Sigmoid colon (tissue), 7 donors: ENCODE results near the gene SUSD2. TPM values are rescaled to one million over a fixed set of nuclear protein-coding genes. Genes with fewer than 3 reads are reported as not detected.
A peak's percentile ranks its signal among the peaks of the same experiment; 100 is the strongest.

ENCODE experiments used
- DNase-seq: peaks from one replicate; pipeline ENCODE4 v3.0.0-alpha.2; 2019
- H3K27ac ChIP-seq, 4 donors: fragments of 200-600 bp; sonication (generic); one replicate each; pipeline ENCODE4 v1.5.1; 2016 to 2019; ENCODE audit warnings: mild to moderate bottlenecking in 1 of 4
- H3K27me3 ChIP-seq, 3 donors: fragments of 200-600 bp; sonication (generic); one replicate each; pipeline ENCODE4 v1.5.1; 2019; ENCODE audit warnings: mild to moderate bottlenecking in 1 of 3
- H3K36me3 ChIP-seq, 4 donors: fragments of 200-600 bp; sonication (generic); one replicate each; pipeline ENCODE4 v1.5.1; 2016 to 2019
- H3K4me1 ChIP-seq, 4 donors: fragments of 200-600 bp; sonication (generic); one replicate each; pipeline ENCODE4 v1.5.1; 2017 to 2019
- H3K4me3 ChIP-seq, 4 donors: fragments of 200-600 bp; sonication (generic); one replicate each; pipeline ENCODE4 v1.5.1; 2017 to 2019; ENCODE audit warnings: mild to moderate bottlenecking in 2 of 4, moderate library complexity in 1 of 4
- H3K9me3 ChIP-seq, 4 donors: fragments of 200-600 bp in 3 of 4; sonication (generic) in 3 of 4; one replicate each; pipeline versions ENCODE4 v1.5.1 to v1.6.1; 2013 to 2019
- EP300 ChIP-seq, 4 donors: sonication (generic); formaldehyde crosslinking; IDR thresholded peaks; one replicate each; pipeline ENCODE4 v1.6.1; 2017; ENCODE audit warnings: antibody characterized with exemption in 4 of 4
- POLR2A ChIP-seq, 2 donors: fragments of 450-650 bp; IDR thresholded peaks; one replicate each; pipeline ENCODE4 v1.6.1; 2016; ENCODE audit warnings: antibody characterized with exemption in 2 of 2, mild to moderate bottlenecking in 2 of 2, moderate library complexity in 2 of 2
- POLR2AphosphoS5 ChIP-seq, 4 donors: sonication (generic); formaldehyde crosslinking; IDR thresholded peaks; one replicate each; pipeline ENCODE4 v1.6.1; 2017; ENCODE audit warnings: antibody characterized with exemption in 4 of 4
- WGBS, 2 donors: extraction: QIAGEN DNeasy Blood & Tissue Kit; methylation state at CpG; one replicate each; pipeline ENCODE4 v1.1.7; 2013; 5-methylcytosine and 5-hydroxymethylcytosine counted together
- intact Hi-C: fragments of 100-400 bp; cut with DNase I; formaldehyde crosslinking; loops from one replicate; pipeline ENCODE4 v1.15.1; 2023
- polyA plus RNA-seq, 3 donors: library from polyadenylated mRNA; stranded (reverse); fragments of 200-250 nt; gene quantifications; one replicate each; pipeline ENCODE4 v1.2.3, GENCODE V29; 2013
- total RNA-seq, 4 donors: library from RNA; depleted of rRNA; stranded (reverse); fragments of >200 nt; gene quantifications; one replicate each; pipeline ENCODE4 v1.1.0, GENCODE V29; 2016
- TF ChIP-seq, protein P1 (sequence below), 4 experiments: fragments of 450-650 bp in 3 of 4; fragments of 200-600 bp in 1 of 4; IDR thresholded peaks; one replicate each; pipeline ENCODE4 v1.5.1; 2016 to 2019; ENCODE audit warnings: antibody characterized with exemption in 4 of 4, mild to moderate bottlenecking in 3 of 4, moderate library complexity in 2 of 4
- donor health status: healthy with polysubstance abuse.
- donor health status: Bipolar disorder and iron deficiency.
- donor health status: healthy.

The SUSD2 gene
- total and polyA plus RNA-seq, 7 donors, result 1.2 to 8.6 (median 3.0) TPM; not detected in 2

DNA sequence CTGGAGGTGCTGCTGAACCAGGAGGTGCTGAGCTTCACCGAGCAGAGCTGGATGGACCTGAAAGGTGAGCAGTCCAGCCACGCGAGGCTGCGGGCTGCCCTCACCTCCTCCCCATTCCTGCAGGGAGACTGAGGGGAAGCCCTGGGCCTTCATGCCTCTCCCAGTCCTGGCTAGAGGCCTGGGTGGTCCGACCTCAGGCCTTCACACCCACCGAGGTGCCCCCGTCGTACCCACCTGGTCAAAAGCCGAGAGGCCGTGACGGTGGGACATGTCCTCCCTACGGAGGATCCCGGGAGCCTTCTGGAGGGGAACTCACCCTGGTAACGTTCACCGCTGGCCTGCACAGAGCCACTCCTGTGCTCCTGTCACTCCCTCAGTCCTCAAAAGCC lies 5.1 kb downstream of the SUSD2 start:
- 85 to 93% methylated on average over 15 of the region's 15 CpGs for WGBS, 2 donors
- intact Hi-C loops, result no loop called here
- H3K36me3 ChIP-seq, result peaks cover 0 to 5% (median 0%) of the 10 kb centered on the region in 4 donors
- no peak overlapping the region for H3K4me3 ChIP-seq
- no peaks in the 10 kb centered on the region for H3K27me3 ChIP-seq
- H3K4me1 ChIP-seq, result peaks cover 0 to 36% (median 25%) of the 10 kb centered on the region in 4 donors
- peak; percentile 55 for DNase-seq
- H3K9me3 ChIP-seq, result no peaks in the 10 kb centered on the region
- no peak for TF ChIP-seq POLR2AphosphoS5 (IDR thresholded peaks at IDR 0.05)
- TF ChIP-seq EP300 (IDR thresholded peaks at IDR 0.05), result no peak
- TF ChIP-seq, protein P1, sequence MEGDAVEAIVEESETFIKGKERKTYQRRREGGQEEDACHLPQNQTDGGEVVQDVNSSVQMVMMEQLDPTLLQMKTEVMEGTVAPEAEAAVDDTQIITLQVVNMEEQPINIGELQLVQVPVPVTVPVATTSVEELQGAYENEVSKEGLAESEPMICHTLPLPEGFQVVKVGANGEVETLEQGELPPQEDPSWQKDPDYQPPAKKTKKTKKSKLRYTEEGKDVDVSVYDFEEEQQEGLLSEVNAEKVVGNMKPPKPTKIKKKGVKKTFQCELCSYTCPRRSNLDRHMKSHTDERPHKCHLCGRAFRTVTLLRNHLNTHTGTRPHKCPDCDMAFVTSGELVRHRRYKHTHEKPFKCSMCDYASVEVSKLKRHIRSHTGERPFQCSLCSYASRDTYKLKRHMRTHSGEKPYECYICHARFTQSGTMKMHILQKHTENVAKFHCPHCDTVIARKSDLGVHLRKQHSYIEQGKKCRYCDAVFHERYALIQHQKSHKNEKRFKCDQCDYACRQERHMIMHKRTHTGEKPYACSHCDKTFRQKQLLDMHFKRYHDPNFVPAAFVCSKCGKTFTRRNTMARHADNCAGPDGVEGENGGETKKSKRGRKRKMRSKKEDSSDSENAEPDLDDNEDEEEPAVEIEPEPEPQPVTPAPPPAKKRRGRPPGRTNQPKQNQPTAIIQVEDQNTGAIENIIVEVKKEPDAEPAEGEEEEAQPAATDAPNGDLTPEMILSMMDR (IDR thresholded peaks at IDR 0.05), result no peak
- no peak for TF ChIP-seq POLR2A (IDR thresholded peaks at IDR 0.05)
- no peak overlapping the region for H3K27ac ChIP-seq

GRCh38 chr22:24186892-24187670 lies 5.8 kb downstream of the SUSD2 start:
- Histone ChIP-seq H3K4me3 (no peak overlapping the region), H3K36me3 (peaks cover 0 to 5% (median 0%) of the 10 kb centered on the region in 4 donors), H3K27ac (no peak overlapping the region), H3K27me3 (no peaks in the 10 kb centered on the region), H3K4me1 (peaks cover 0 to 28% (median 18%) of the 10 kb centered on the region in 4 donors), H3K9me3 (no peaks in the 10 kb centered on the region)
- DNase-seq, result peak; percentile 62
- no peak for TF ChIP-seq POLR2A (IDR thresholded peaks at IDR 0.05)
- no peak for TF ChIP-seq POLR2AphosphoS5 (IDR thresholded peaks at IDR 0.05)
- TF ChIP-seq EP300 (IDR thresholded peaks at IDR 0.05), result no peak
- TF ChIP-seq, protein P1 (IDR thresholded peaks at IDR 0.05), result no peak
- 85 to 91% methylated on average over 34 of the region's 34 CpGs for WGBS, 2 donors
- intact Hi-C loops, result no loop called here

GRCh38 chr22:24187731-24188644 lies 6.7 kb downstream of the SUSD2 start:
- H3K36me3 ChIP-seq, result peaks cover 0 to 5% (median 0%) of the 10 kb centered on the region in 4 donors
- H3K27me3 ChIP-seq, result no peaks in the 10 kb centered on the region
- intact Hi-C loops, result loop anchor here (2.0 kb wide), 1 partner anchor 59 kb away; no protein-coding TSS in a partner anchor
- 83 to 94% methylated on average over 37 of the region's 37 CpGs for WGBS, 2 donors
- TF ChIP-seq POLR2AphosphoS5 (IDR thresholded peaks at IDR 0.05) (no peak), EP300 (IDR thresholded peaks at IDR 0.05) (no peak), POLR2A (IDR thresholded peaks at IDR 0.05) (no peak)
- TF ChIP-seq, protein P1 (IDR thresholded peaks at IDR 0.05), result no peak
- peaks cover 0 to 20% (median 11%) of the 10 kb centered on the region in 4 donors for H3K4me1 ChIP-seq
- H3K9me3 ChIP-seq, result no peaks in the 10 kb centered on the region
- H3K4me3 ChIP-seq, result no peak overlapping the region
- no peak overlapping the region for H3K27ac ChIP-seq
- peak; percentile 59 for DNase-seq

DNA sequence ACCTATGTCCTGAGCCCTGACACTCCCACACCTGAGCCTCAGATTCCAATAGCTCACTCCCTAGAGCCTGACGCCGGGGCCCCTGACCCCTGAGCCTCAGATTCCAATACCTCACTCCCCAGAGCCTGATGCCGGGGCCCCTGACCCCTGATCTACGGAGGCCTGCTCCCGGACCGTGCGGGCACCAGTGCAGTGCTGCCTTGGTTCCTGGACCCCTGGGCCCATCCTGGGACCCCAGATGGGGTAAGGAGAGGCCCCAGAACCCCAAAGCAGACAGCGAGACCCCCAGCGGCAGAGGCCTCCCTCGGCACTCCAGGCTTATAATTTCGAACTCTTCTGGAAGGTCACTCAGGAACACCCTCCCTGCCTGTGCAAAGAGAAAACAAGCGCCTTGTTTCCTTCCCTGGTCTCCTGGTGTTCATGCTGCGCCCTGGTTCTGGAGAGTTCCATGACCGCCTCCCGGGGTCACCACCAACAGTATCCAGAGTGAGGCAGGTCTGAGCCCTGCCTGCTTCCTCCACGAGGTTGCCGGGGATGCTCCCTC lies 7.5 kb downstream of the SUSD2 start:
- TF ChIP-seq, protein P1 (IDR thresholded peaks at IDR 0.05), result no peak
- TF ChIP-seq POLR2A (IDR thresholded peaks at IDR 0.05) (no peak), EP300 (IDR thresholded peaks at IDR 0.05) (no peak), POLR2AphosphoS5 (IDR thresholded peaks at IDR 0.05) (no peak)
- Histone ChIP-seq H3K9me3 (no peaks in the 10 kb centered on the region), H3K27ac (no peak overlapping the region), H3K27me3 (no peaks in the 10 kb centered on the region), H3K36me3 (peaks cover 0 to 5% (median 0%) of the 10 kb centered on the region in 4 donors), H3K4me1 (peaks cover 0 to 13% (median 11%) of the 10 kb centered on the region in 4 donors), H3K4me3 (no peak overlapping the region)
- intact Hi-C loops, result loop anchor here (2.0 kb wide), 1 partner anchor 58 kb away; no protein-coding TSS in a partner anchor
- 83 to 86% methylated on average over 17 of the region's 17 CpGs for WGBS, 2 donors
- DNase-seq, result peak; percentile 56
